H1 (cell line): ENCODE results near the gene NMRAL1. TPM values are rescaled to one million over a fixed set of nuclear protein-coding genes. Genes with fewer than 3 reads are reported as not detected.

Source experiments
- CTCF ChIA-PET: fragments of 300-600 bp; sonication (Branson Sonifier 250); formaldehyde crosslinking; loops from one replicate; lab custom pipeline; 2021; ENCODE audit not compliant: partially characterized antibody; lab: Charles Lee
- POLR2A ChIA-PET: fragments of 300-600 bp; sonication (Branson Sonifier 250); formaldehyde crosslinking; loops from one replicate; lab custom pipeline; 2021; ENCODE audit warnings: inconsistent platforms; ENCODE audit not compliant: partially characterized antibody; lab: Charles Lee
- DNase-seq, 2 experiments: peaks; one replicate each; pipeline versions ENCODE4 v3.0.0 to v3.0.0-alpha.2; 2010 to 2022; ENCODE audit warnings: low spot score in 2 of 2, low read depth in 1 of 2, mixed read lengths in 1 of 2
- FAIRE-seq: peaks from 2 replicates; lab custom pipeline; 2011; peaks lifted over from hg19 to GRCh38; lab: Jason Lieb, UNC
- H2AFZ ChIP-seq: 2 replicates; pipeline ENCODE4 v1.8.1; 2012; ENCODE audit warnings: low read length, inconsistent platforms
- H2AK5ac ChIP-seq: 2 replicates; pipeline ENCODE4 v1.6.1; 2013; ENCODE audit warnings: low read depth, low read length
- H2BK120ac ChIP-seq: replicated peaks from 2 replicates; pipeline ENCODE3; 2013; ENCODE audit warnings: low read depth, low read length, inconsistent platforms
- H2BK12ac ChIP-seq: 2 replicates; pipeline ENCODE4 v1.6.1; 2013; ENCODE audit warnings: low read depth, low read length
- H2BK15ac ChIP-seq: 2 replicates; pipeline ENCODE4 v1.6.1; 2013; ENCODE audit warnings: low read length
- H2BK20ac ChIP-seq: 2 replicates; pipeline ENCODE4 v1.6.1; 2013; ENCODE audit warnings: low read length
- H2BK5ac ChIP-seq: 2 replicates; pipeline ENCODE4 v1.6.1; 2013; ENCODE audit warnings: low read depth, low read length
- H3K14ac ChIP-seq: 2 replicates; pipeline ENCODE4 v1.6.1; 2013; ENCODE audit warnings: inconsistent platforms; ENCODE audit not compliant: insufficient read length
- H3K18ac ChIP-seq: 2 replicates; pipeline ENCODE4 v1.6.1; 2013; ENCODE audit warnings: low read length; ENCODE audit errors: extremely low read depth
- H3K23ac ChIP-seq: 2 replicates; pipeline ENCODE4 v1.6.1; 2013; ENCODE audit warnings: inconsistent platforms; ENCODE audit not compliant: insufficient read length
- H3K23me2 ChIP-seq: 2 replicates; pipeline ENCODE4 v1.6.1; 2013; ENCODE audit warnings: low read depth, low read length
- H3K27ac ChIP-seq: 2 replicates; pipeline ENCODE4 v1.6.1; 2011; ENCODE audit warnings: low read depth, low read length, inconsistent platforms
- H3K27me3 ChIP-seq, 4 experiments: replicated peaks in 1 of 4; 1 replicate in 1 of 4; 2 replicates in 3 of 4; pipeline versions ENCODE4 v1.6.1 to v1.8.1; 2011 to 2013; ENCODE audit warnings: low read length in 3 of 4, mild to moderate bottlenecking in 3 of 4, inconsistent platforms in 2 of 4, mixed read lengths in 2 of 4, moderate library complexity in 1 of 4; ENCODE audit not compliant: control insufficient read depth in 3 of 4, insufficient read depth in 3 of 4; ENCODE audit errors: extremely low read depth in 1 of 4
- H3K36me3 ChIP-seq, 4 experiments: 2 replicates each; pipeline versions ENCODE4 v1.6.1 to v1.8.1; 2011 to 2013; ENCODE audit warnings: mild to moderate bottlenecking in 4 of 4, low read length in 3 of 4, moderate library complexity in 2 of 4, control low read depth in 1 of 4, inconsistent platforms in 1 of 4; ENCODE audit not compliant: insufficient read depth in 4 of 4, control insufficient read depth in 2 of 4
- H3K4ac ChIP-seq: replicated peaks from 2 replicates; pipeline ENCODE3; 2013; ENCODE audit warnings: low read length, low read depth, mixed read lengths, inconsistent platforms; ENCODE audit not compliant: insufficient read length
- H3K4me1 ChIP-seq, 4 experiments: replicated peaks in 1 of 4; 1 replicate in 1 of 4; 2 replicates in 3 of 4; pipeline versions ENCODE4 v1.6.1 to v1.8.1; 2011 to 2013; ENCODE audit warnings: low read length in 3 of 4, inconsistent platforms in 2 of 4, mixed read lengths in 1 of 4; ENCODE audit not compliant: insufficient read depth in 4 of 4, control insufficient read depth in 3 of 4
- H3K4me2 ChIP-seq, 2 experiments: 2 replicates each; pipeline versions ENCODE4 v1.6.1 to v1.8.1; 2011 to 2013; ENCODE audit warnings: low read depth in 2 of 2, low read length in 2 of 2, control low read depth in 1 of 2, inconsistent platforms in 1 of 2, mild to moderate bottlenecking in 1 of 2; ENCODE audit not compliant: insufficient read depth in 1 of 2
- H3K4me3 ChIP-seq, 4 experiments: fragments of 200-600, 300-600 bp in 1 of 4; sonication (generic), shearing (Covaris generic), sonication (Bioruptor Twin) in 1 of 4; 2 replicates each; pipeline versions ENCODE4 v1.5.1 to v1.8.1; 2011 to 2016; ENCODE audit warnings: low read length in 4 of 4, low read depth in 3 of 4, control low read depth in 2 of 4, inconsistent platforms in 2 of 4, mild to moderate bottlenecking in 2 of 4, mixed read lengths in 1 of 4, moderate library complexity in 1 of 4; ENCODE audit not compliant: insufficient read depth in 2 of 4; ENCODE audit errors: extremely low read depth in 1 of 4
- H3K56ac ChIP-seq: replicated peaks from 2 replicates; pipeline ENCODE3; 2013; ENCODE audit warnings: low read depth, mild to moderate bottlenecking, mixed read lengths, low read length, inconsistent platforms; ENCODE audit not compliant: insufficient read length
- H3K79me1 ChIP-seq: 2 replicates; pipeline ENCODE4 v1.6.1; 2013; ENCODE audit warnings: low read depth, low read length, control low read depth
- H3K79me2 ChIP-seq, 2 experiments: 2 replicates each; pipeline versions ENCODE4 v1.6.1 to v1.8.1; 2012 to 2013; ENCODE audit warnings: low read length in 2 of 2, mild to moderate bottlenecking in 2 of 2, inconsistent platforms in 1 of 2; ENCODE audit not compliant: insufficient read depth in 2 of 2, control insufficient read depth in 1 of 2
- H3K9ac ChIP-seq, 4 experiments: replicated peaks in 1 of 4; 1 replicate in 1 of 4; 2 replicates in 3 of 4; pipeline versions ENCODE4 v1.6.1 to v1.8.1; 2011 to 2013; ENCODE audit warnings: low read depth in 3 of 4, low read length in 3 of 4, control low read depth in 2 of 4, mild to moderate bottlenecking in 2 of 4, moderate library complexity in 2 of 4, inconsistent platforms in 1 of 4; ENCODE audit errors: extremely low read depth in 1 of 4
- H3K9me3 ChIP-seq, 2 experiments: 2 replicates each; pipeline versions ENCODE4 v1.6.1 to v1.8.1; 2012 to 2013; ENCODE audit warnings: mild to moderate bottlenecking in 2 of 2, moderate library complexity in 2 of 2, control low read depth in 1 of 2, inconsistent platforms in 1 of 2, low read depth in 1 of 2, low read length in 1 of 2, mixed read lengths in 1 of 2; ENCODE audit not compliant: insufficient read depth in 2 of 2
- H4K20me1 ChIP-seq, 2 experiments: replicated peaks in 1 of 2; 2 replicates each; pipeline versions ENCODE3 to v1.8.1; 2011 to 2013; ENCODE audit warnings: inconsistent platforms in 2 of 2, low read length in 2 of 2, mild to moderate bottlenecking in 1 of 2; ENCODE audit not compliant: insufficient read depth in 2 of 2, control insufficient read depth in 1 of 2
- H4K5ac ChIP-seq: 2 replicates; pipeline ENCODE4 v1.6.1; 2013; ENCODE audit warnings: low read length, low read depth, mixed read lengths, inconsistent platforms; ENCODE audit not compliant: insufficient read length
- H4K8ac ChIP-seq: 2 replicates; pipeline ENCODE4 v1.8.0; 2013; ENCODE audit warnings: mild to moderate bottlenecking, moderate library complexity, low read length, inconsistent platforms; ENCODE audit not compliant: insufficient read depth; ENCODE audit errors: extremely low read depth
- H4K91ac ChIP-seq: replicated peaks from 2 replicates; pipeline ENCODE3; 2013; ENCODE audit warnings: low read length, mixed read lengths, inconsistent platforms; ENCODE audit not compliant: insufficient read length
- NANOG ChIP-seq: IDR thresholded peaks from 2 replicates; pipeline ENCODE4 v1.6.1; 2011; ENCODE audit warnings: low read length, low read depth, mild to moderate bottlenecking, inconsistent platforms; ENCODE audit not compliant: insufficient read depth, poor library complexity, severe bottlenecking
- SP4 ChIP-seq: IDR thresholded peaks from 2 replicates; pipeline ENCODE4 v1.6.1; 2012; ENCODE audit warnings: low read length, inconsistent platforms
- WGBS, 2 experiments: shearing (Covaris generic) in 1 of 2; methylation state at CpG; one replicate each; pipeline versions ENCODE4 v1.1.6 to v1.1.7; 2013 to 2015; ENCODE audit warnings: low lambda C conversion rate in 2 of 2, mixed read lengths in 2 of 2, inconsistent platforms in 1 of 2, low coverage in 1 of 2, missing lambda C conversion rate in 1 of 2; ENCODE audit not compliant: insufficient replicate concordance in 2 of 2, insufficient coverage in 1 of 2, insufficient read length in 1 of 2; ENCODE audit errors: extremely low coverage in 1 of 2, missing lambda C conversion rate in 1 of 2; 5-methylcytosine and 5-hydroxymethylcytosine counted together
- polyA plus RNA-seq, 7 experiments: library from polyadenylated mRNA; depleted of rRNA in 3 of 7; stranded (reverse) in 5 of 7; unstranded in 2 of 7; fragments of >200 nt in 5 of 7; fragments of 200-250 nt in 2 of 7; gene quantifications; 1 replicate in 5 of 7; 2 replicates in 1 of 7; 4 replicates in 1 of 7; pipeline versions ENCODE4 v1.2.1 to v1.2.3, GENCODE V29; 2011 to 2013; ENCODE audit warnings: missing spikeins in 2 of 7, mixed read lengths in 2 of 7
- total RNA-seq: library from RNA; stranded (reverse); fragmentation: NEBNext Ultra II Directional; extraction: Animal tissue kit (Norgen Biotek cat#: 25700); gene quantifications from 2 replicates; pipeline ENCODE4 v1.2.1, GENCODE V29; 2021

Gene NMRAL1
- total and polyA plus RNA-seq, 2 of the 8 experiments (the other 6 are each of a cell fraction or from before 2014, with no cell fraction given): 66.8 to 143 TPM

DNA sequence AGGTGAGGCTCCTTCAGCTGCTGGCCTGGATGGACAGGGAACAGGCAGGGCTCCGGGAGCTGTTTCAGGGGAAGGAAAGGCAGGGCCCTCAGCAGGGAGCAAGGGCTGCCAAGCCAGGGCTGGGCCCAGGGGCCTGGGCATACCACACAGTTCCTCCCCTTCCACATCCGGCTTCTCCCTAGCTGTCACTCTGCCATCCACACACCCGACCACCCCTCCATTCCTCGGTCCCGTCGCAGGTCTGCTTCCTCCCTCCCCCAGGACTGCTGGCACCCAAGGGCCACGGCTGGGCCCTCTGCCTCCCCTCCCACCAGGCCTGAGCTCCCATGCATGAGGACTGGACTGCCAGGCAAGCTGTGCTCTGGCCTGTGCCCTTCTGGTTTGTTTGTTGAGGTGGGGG is 40.2 kb upstream of the NMRAL1 start:
- WGBS, 2 experiments: 89% methylated on average over 6 of the region's 7 CpGs; no CpG with 5 or more reads in 1 of the 2 experiments
- Histone ChIP-seq H3K4ac (no peak overlapping the region), H3K14ac (no peak overlapping the region), H4K91ac (no peak overlapping the region), H2BK120ac (no peak overlapping the region), H3K9me3 (no peaks in the 10 kb centered on the region), H2BK12ac (0 out of 2 replicates have a peak overlapping the region, but pooled peaks have one; percentile 50), H3K56ac (no peak overlapping the region), H3K23me2 (no peaks in the 10 kb centered on the region), H4K5ac (no peak overlapping the region), H3K27ac (no peak overlapping the region), H2AFZ (no peak overlapping the region), H3K79me2 (peaks cover 0 to 5% of the 10 kb centered on the region in 2 experiments; a peak in 1 of 4 replicates), H2BK5ac (peak overlapping the region; percentile 71; the same call in 1 of the 2 replicates), H2BK20ac (no peak overlapping the region), H3K27me3 (no peaks in the 10 kb centered on the region), H3K4me2 (no peak overlapping the region; a peak in 1 of 4 replicates), H3K4me3 (no peak overlapping the region), H2BK15ac (no peak overlapping the region), H3K36me3 (peaks cover 4 to 20% (median 9%) of the 10 kb centered on the region in 4 experiments; a peak in 4 of 8 replicates), H2AK5ac (no peak overlapping the region), H4K8ac (peak overlapping the region; percentile 36; the same call in 1 of the 2 replicates), H3K79me1 (no peaks in the 10 kb centered on the region; the same call in 1 of the 2 replicates), H3K9ac (no peak overlapping the region), H4K20me1 (peaks cover 11 to 21% of the 10 kb centered on the region in 2 experiments), H3K23ac (no peak overlapping the region), H3K4me1 (peaks cover 0 to 5% (median 2%) of the 10 kb centered on the region in 4 experiments; a peak in 6 of 7 replicates), H3K18ac (no peak overlapping the region)
- DNase-seq: no peak
- CTCF ChIA-PET: interaction anchor here (0.7 to 35.4 kb wide), 14 partner anchors 7 to 1055 kb away, joined by 3 to 968 read pairs (median 4); partner anchors contain the start of genes C16orf96 and CDIP1
- no peak for TF ChIP-seq NANOG
- no peak for TF ChIP-seq SP4
- no peak for FAIRE-seq
- POLR2A ChIA-PET: interaction anchor here (0.7 to 3.7 kb wide), 7 partner anchors 14 to 99 kb away, joined by 3 to 8 read pairs (median 4); no protein-coding TSS in a partner anchor
